Stimulated activated CD8-positive, alpha-beta memory T cell treated with anti-CD3 and anti-CD28 coated beads, Interleukin-15, amount 100 ng/mL, for 48 hours (primary cell): Measurements from ENCODE around the gene PRMT7.
A peak's percentile ranks its signal among the peaks of the same experiment; 100 is the strongest.

ENCODE experiments used
- DNase-seq, 2 donors: peaks; one replicate each; pipeline ENCODE4 v3.0.0-alpha.2; 2020; ENCODE audit warnings: low read depth in 2 of 2

Gene PRMT7

DNA sequence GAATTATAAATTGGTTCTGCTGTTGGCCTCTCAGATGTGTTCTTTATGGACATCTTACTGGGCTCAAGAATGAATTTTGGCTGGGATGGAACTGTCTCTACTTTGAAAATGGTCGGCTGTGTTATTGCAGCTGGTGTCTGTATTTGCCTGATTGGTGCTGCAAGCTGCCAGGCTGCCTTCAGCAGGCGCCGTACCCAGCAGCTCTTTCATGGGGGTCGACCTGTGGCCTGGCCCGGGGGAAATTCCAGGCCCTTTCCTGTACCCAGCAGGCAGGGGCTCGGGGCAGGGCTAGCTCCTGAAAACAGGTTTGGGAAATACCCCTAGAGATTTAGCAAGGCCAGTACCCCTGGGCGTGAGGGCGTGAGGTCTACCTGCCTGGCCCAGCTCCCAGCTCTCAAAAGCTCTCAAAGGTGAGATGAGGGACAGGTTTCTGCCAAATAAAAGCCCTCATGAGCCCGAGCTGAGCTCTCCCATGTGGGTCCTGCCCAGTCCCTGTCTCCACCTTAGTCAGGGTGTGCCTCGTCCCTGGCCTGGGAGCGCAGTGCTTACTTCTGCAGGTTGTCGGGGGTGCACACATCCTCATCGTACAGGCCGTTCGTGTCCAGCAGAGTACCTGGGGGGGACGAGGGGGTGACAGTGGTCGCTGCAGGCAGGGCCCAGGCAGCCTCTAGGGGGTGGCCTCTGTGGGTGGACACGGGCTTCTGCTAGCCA lies 52.3 kb downstream of the PRMT7 start:
- no peak for DNase-seq

DNA sequence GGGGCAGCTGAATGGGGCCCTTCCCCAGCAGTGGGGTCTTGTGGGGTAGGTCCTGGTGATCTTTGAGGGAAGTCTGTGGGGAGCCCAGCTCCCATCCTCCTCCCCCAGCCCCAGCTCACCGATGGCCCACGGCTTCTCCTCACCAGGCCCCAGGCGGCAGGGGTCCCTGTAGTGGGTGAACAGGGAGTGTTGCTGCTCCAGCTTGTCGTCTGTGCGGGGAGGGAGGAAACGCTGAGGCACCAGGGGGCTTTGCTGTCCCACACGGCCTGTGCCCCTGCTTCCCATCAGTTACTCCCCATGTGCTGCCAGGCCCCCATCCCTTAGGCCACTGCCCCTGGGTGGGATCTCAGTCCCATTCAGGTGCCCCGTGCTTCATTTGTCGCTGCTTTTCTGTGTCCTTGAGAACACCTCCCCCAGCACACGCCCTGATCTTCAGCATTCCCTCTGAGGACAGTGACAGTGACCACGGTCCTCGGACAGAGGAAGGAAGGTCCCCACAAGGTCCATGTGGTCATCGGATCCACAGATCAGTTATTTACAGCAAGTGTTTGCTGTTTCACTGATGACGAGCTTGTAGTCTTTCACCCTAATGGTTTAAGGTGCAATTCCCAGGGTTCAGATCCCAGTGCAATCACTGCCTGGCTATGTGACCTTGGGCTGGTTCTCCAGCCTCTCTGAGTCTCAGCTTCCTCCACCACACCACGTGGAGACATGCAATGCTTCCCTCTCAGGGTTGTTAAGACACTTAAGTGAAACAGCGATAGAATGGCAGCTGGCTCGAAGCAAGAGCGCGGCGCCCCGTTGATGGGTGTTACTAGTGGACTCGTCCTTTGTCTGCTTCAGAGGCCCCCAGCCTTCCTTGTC lies 53.1 kb downstream of the PRMT7 start:
- DNase-seq, result no peak

DNA sequence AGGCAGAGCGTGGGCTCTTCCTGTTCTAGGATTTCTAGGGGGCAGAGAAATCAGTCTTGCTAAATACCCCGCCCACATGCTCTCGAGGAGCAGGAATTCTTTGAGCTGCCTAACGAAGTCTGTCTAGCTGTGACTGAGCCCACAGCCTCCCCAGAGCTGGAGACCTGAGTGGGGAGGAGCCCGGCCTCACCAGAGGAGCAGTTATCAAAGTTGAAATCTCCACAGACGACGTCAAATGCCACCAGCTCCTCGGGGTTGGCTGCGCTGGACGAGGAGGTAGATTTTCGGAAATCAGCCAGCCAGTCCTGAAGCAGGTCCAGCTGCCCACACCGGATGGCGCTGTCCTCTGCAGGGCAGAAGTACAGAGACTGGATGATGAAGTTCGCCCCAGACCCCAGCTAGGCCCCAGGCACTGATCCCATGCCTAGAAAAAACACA lies 53.8 kb downstream of the PRMT7 start:
- DNase-seq, result no peak

DNA sequence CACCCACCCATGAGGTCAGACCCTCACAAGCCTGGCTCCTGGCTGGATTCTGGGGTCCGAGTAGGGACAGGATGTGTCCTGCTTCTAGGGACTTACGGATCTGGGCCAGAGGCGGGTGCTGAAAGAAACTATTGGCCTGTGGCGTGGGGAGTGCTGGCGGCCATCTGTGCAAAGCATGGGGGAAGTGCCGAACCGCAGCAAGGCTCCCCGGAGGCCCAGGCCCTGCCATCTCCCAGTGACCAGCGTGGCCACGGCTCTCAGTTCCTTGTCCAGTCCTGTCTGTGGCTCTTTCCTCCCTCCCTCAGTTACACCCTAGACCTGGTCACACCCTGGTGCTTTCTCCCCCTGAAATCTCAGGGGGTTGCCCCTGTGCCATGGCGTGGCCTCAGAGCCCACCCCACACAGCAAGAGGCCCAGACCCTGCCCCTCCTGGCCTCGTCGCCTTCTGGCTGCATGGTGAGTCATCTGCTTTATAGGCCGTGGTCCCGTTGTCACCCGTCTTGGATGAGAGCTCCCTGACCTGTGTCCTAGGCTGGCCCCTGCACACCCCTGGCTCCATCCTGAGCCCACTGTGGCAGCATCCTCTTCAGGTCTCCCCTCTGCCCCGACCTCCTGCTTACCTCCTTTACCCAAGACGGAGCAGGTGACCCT lies 54.5 kb downstream of the PRMT7 start:
- no peak for DNase-seq

GRCh38 chr16:68366062-68366461 lies 55.2 kb downstream of the PRMT7 start:
- DNase-seq, result no peak

DNA sequence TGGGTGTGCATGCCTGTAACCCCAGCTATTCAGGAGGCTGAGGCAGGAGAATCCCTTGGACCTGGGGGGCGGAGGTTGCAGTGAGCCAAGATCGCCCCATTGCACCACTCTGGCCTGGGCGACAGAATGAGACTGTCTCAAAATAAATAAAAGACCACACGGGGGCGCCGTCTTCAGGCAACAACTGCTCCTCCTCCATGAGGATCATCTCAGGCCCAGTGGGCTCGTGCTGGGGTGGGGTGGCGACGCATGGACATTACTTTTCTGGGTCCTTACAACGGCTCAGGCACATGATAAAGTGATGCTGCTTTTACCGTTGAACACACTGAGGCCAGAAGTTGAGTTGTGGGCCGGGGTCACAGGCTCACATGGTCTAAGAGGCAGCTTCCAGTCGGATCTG lies 56.2 kb downstream of the PRMT7 start:
- DNase-seq, result peak; percentile 25 to 27

GRCh38 chr16:68367440-68367839 lies 56.6 kb downstream of the PRMT7 start:
- DNase-seq, result no peak

- DNase-seq, result no peak
These were observed 57.1 kb downstream of the PRMT7 start for GRCh38 chr16:68367891-68368290.

DNA sequence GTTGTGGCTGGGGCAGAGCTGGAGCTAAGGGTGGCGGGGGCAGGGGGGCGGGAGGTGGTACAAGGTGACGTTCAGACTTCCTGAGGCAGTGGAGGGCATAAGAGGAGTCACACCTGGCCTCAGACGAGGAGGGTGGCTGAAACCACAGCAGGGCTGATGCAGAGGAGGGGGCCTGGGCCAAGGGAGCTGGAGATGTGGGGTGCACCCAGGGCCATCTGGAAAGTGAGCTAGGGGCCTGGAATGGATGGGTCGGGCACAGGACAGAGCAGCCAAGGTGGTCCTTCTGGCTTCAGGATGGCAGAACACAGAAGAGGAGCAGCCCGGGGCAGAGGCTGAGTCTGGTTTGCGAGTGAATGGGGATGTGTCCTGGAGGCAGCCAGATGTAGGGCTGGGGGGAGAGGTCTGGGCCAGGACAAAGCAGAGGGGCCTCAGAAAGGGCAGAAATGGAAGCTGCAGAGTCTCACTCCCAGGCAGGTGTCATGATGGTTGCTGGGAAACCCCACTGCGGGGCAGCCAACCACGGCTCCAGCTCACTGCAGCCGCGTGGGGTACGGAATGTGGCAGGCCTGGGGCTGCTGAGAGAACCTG lies 57.6 kb downstream of the PRMT7 start:
- peak in 1 of 2 donors; percentile 37 for DNase-seq

- no peak for DNase-seq
These were observed 58.3 kb downstream of the PRMT7 start for GRCh38 chr16:68369168-68369567.

- peak; percentile 26 to 42 for DNase-seq
These were observed 59.1 kb downstream of the PRMT7 start for GRCh38 chr16:68369697-68370580.

DNA sequence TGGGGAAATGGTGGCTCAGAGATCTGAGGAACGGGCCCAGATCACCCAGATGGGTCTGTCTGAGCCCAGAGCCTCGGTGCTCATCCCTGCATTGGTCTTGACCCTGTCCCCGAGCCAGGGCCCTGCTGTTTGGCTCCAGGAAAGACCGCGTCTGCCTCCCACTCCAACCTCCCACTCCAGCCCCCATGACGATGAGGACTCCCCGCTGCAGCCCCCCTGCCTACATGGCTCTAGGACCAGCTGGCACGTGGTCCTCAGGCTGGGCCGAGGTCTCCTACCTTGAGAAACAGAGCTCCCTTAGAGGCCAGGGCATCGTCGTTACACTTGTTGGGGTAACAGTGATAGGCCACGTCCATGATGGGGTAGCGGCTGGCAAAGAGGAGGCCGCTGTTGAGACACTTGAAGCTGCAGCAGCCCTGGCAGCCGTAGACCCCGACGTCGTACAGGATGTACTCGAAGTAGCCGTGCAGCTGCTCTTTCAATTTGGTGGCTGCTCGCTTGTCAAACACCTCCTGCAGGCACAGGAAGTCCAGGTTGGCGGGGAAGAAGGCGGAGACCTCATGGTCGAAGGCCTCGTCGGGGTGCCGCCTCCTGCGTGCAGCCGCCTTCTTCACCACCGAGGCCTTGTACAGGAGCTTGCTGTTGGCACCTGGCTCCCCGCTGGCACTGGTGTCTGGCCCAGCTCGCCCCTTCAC lies 59.9 kb downstream of the PRMT7 start:
- no peak for DNase-seq

- no peak for DNase-seq
These were observed 60.4 kb downstream of the PRMT7 start for GRCh38 chr16:68371276-68371651.

GRCh38 chr16:68371706-68372380 lies 61.0 kb downstream of the PRMT7 start:
- no peak for DNase-seq

- no peak for DNase-seq
These were observed 61.5 kb downstream of the PRMT7 start for GRCh38 chr16:68372381-68372720.

- DNase-seq, result no peak
These were observed 62.0 kb downstream of the PRMT7 start for GRCh38 chr16:68372806-68373205.

GRCh38 chr16:68373528-68374245 lies 62.9 kb downstream of the PRMT7 start:
- DNase-seq, result no peak

DNA sequence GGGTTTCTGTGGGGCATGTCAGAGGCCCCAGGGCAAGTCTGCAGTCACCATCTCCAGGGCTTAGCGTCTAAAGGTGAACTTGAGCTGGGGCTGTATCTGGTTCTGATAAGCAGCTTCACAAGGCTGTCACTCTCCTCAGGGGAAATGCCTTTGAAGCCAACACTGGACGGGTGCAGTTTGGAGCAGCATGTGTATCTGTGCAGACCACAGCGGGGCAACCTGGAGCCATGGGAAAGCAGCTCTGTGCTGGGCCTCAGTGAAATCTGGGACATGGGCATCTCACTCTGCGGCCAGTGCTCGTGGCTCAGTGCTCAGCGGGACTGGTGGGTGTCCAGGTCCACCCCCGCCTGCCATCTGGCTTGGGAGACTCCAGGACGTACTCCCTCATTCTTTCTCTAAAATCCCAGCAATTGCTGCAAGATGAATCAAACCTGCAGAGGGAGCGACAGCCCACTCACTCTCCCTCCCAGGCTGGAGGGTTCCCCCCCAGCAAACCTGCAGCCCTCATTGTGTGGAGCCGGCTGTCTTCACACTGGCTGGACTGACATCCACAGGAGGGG lies 63.5 kb downstream of the PRMT7 start:
- no peak for DNase-seq
